GM21619 (cell line): ENCODE measurements around the gene TRPV5.

ENCODE experiments used
- ATAC-seq: cut with Tn5 transposase; IDR thresholded peaks from one replicate; pipeline ENCODE4 v1.9.1; 2021; ENCODE audit not compliant: unreplicated experiment

TRPV5 gene

DNA sequence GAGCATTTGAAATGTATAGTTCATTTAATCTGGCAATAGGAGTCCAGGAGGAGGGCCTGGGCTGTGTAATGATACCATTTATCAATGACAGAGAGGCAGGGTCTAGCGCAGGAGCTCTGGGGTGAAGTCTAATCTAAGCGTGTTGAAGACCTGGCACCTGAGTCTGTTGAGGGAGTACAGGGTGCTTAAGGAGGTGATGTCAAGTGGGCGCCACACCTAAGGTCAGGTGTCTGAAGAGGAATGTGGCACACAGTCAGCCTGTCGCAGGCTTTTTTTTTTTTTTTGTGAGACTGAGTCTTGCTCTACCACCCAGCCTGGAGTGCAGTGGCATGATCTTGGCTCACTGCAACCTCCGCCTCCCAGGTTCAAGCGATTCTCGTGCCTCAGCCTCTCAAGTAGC, 8.0 kb upstream of the TRPV5 start:
- ATAC-seq = no peak

DNA sequence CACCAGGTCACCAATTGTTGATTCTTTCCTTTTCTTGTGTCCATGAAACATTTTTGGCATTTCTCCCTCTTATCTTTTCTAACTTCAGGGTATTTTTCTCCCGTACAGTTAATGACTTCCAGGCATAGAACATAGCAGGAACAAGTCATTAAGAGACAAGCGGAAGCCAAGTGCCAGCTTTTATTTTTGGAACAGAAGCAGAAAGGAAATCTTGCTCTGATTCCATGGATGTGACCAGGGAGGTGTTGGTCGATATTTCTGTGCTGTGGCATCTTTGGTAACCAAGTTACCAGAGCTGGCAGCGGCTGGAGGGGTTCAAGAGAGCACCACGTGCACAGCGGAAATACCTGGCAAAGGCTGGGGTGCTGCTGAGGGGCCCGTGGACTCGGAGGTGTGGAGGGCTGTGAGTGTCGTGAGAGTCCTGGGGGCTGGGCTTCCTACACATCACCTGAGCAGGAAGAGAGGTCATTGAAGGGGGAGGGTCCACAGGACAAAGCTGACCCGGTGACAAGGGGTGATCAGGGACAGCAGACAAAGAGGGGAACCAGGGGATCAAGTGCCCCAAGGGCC, 7.5 kb upstream of the TRPV5 start:
- no peak for ATAC-seq

DNA sequence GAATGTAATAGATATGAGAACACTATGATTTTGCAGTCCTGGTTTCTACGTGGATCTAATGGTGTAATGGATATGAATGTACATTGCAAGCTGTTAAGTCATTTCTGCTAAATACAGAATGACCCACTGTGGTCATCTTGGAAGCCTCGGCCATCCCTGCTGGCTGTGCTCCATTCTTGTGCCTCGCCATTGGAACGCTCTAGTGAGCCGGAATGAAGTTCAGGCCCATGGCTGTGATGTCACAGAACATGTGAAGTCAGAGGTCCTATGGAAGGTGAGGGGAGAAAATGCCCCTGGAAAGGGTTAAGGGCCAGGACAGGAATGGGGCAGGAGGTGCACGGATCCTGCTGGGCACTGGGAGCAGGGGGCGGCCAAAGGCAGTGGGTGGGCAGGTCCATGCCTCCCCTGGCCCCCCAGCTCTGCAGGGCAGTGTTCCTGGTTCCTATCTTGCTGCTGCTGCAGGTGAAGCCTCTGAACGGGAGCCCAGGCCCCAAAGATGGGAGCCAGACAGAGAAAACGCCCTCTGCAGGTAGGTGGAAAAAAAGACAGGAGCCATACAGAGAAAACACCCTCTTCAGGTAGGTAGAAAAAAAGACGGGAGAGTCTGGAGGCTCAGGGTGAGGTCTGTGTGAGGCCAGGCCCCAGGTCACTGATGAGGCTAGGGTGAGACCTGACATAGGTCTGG, 5.8 kb upstream of the TRPV5 start, which contains the start of gene LLCFC1:
TSS of gene LLCFC1 (plus strand) at position 259 of the 685 bp plus-strand sequence. CDS start at position 397, 138 bp downstream.
- ATAC-seq = no peak

DNA sequence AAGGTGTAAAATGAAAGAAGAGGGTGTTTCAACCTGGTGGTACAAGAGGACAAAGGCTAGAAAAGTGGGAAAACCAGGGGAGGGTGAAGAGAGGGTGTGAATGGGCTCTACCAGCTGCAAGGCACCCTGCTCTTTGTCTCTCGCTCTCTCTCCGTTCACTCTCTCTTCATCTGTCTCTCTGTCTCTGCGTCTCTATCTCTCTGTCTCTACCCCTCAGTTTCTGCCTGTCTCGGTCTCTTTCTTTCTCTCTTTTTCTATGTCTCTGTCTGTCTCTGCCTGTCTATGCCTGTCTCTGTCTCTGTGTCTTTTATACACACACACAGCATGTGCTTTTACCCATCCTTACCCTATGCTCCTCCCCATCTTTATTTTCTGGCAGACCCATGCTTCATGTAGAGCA, 5.1 kb upstream of the TRPV5 start:
- no peak for ATAC-seq

DNA sequence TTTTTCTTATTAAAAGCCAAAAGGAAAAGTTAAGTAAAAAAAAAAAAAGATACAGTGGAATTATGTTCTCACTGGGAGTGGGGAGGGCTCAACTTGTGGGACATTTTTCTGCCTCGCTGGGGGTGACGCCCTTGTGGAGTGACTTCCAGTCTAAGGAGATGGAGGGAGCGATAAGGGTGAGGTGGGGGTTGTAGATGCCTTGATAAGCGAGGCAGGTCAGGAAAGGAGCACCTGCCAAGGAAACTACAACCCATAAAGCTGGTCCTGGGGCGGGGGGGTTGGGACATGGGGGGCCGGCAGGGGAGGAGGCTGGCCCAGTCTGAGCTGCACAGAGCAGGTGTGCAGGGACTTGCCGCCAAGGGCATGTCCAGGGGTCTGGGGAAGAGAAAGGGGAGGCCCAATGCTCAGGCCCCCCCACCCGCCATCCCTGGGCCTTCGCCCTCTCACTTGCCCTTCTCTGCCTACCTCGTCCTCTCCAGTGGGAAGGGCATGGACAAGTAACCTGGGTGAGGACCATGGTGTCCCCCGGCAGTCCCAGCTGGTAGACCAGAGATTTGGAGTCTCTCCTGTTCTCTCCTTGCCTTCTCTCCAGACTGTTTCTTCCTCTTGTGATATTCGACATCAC, 2.5 kb upstream of the TRPV5 start:
- no peak for ATAC-seq

DNA sequence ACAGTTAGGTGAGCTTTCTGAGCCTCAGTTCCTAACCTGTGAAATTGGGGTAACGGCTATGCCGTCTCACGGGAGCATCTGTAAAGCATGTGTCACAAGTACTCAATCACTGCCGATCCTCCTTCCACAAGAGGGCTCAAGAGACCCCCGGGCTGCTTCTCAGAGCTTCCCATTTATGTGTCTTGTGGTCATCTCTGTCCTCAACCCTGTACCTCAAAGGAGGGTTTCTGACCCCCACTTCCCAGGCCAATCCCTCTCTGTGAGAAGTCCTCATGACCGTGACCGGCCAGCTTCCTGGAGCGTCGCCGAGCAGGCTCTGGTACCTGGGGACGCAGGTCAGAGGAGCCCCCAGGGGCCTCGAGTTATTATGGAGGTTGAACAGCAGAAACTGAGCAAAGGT, 510 bp upstream of the TRPV5 start:
- ATAC-seq = no peak

DNA sequence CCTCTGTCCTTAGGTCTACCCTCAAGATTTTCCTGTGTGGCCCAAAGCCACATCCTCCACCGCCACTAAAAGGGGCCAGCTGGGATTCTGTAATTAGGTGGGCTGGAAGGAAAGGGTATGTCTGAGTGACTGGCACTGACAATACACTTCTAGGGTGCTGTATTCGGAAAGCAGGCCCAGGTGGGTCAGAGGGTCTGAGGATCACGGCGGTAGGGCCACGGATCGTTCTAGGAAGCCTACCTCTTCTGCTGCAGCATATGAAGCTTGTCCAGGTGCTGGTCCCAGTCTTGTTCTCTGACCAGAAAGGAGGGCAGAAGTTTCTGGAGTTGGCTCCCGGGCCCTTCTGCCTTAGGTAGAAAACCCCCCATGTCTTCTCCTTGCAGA, 462 bp downstream of the TRPV5 start:
- no peak for ATAC-seq

DNA sequence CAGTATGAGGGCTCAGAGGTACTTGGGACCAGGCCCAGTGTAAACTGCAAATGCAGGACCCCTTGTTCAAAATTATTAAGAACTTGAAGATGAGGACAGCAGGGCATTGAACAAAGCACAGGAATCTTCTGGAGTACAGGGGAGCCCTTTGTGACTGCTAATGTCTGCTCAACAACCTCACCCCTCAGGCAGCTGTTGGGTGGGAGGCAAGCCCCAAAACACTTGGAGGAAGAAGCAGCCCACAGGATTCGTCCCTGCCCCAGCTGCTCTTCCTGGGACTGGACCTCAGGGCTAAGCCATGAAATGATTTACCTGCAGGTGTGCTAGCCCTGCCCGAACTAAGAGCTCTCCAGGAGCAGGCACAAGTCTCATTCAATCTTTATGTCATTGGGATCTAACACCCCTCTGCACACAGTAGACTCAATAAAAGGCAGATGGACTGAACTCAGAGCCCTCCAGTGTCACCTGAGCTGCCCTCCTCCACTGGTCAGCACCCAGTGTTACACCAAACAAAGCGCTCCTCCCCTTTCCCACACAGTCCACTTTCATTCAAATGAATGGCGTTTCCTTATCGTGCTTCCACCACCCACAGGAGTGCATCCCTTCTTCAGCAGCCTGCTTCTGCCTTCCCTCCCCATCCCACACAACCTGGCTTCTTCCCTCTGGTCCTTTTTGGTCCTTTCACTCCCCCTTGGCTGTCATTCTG, 1.0 kb downstream of the TRPV5 start:
- ATAC-seq = no peak

DNA sequence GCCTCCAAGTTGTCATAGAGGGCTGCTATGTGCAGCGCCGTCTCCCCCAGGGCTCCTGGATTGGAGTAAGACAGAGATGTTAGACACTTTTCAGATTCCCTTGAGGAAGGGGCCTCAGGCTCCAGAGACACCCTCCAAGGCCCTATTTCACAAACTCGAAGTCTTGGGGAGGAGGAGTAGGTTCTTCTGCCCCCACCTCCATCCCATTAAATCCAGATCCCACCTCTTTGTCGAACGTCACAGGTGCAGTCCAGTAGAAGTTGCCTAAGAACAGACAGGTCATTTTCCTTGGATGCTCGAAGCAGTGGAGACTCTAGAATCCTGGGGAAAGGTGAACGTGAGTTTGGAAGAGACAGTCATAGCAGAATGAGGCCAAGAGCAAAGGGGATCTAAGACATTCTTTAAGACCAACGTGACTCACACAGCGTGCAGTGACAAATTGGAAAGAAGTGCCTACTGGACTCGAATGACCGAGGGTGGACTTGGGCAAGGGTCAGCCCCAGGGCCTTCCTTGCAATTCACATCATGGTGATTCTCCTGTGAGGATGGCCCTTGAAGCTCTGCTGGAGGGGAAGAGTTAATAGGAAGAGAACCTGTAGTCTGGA, 3.3 kb downstream of the TRPV5 start:
- no peak for ATAC-seq

DNA sequence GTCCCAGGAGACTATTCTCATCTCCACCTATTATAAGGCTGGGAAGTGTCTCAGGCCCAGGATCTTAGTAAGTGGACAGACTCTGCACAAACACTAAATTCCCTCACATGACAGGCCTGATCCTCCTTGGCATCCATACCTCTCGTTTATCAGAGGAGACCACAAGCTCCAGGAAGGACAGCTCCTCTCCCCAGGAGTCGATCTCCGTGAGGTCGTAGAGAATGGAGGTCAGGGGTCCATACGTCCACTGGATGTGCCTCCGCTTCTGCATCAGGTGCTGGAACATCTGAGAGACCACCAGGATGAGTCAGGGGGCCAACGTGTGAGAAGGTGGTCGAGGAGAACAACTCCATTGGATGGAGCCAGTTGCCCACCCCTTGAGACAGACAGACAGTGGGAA, 5.6 kb downstream of the TRPV5 start:
- ATAC-seq = no peak

DNA sequence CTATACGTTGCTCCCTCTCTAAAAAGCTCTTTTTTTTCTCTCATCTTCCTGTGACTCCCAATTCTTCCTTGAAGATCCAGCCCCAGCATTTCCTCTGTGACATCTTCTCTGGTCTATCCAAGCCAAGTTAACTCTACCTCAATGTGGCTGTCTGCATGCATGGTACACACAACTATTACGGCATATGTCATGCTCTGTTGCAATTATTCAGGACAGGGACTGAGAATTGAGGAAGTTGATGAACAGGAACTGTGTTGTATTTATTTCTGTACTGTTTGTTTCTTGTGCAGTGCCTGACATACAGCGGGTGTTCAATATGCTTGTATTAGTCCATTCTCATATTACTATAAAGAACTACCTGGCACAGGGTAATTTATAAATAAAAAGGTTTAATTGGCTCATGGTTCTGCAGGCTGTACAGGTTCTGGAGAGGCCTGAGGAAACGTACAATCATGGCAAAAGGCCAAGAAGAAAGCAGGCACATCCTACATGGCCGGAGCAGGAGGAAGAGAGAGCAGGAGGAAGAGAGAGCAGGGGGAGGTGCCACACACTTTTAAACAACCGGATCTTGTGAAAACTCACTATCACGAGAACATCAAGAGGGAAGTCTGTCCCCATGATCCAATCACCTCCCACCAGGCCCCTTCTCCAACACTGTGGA, 6.3 kb downstream of the TRPV5 start:
- ATAC-seq = no peak

DNA sequence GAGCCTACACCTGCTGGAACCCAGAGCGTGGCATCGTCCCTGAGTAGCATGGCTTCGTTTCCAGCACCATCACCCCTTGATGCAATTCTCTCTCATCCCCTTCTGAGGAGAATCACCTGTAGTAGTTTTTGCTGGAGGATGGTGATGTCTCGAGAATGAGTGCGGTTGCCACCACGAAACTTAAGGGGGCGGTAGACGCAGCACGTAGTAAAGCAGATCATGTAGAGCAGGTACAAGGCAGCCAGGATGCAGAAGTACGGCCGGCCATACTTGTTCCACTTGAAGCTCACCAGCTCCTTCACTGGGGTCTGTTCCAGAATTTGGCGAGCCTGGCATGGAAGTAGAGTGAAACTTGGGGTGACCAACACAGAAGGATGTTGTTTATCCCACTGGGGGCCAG, 8.1 kb downstream of the TRPV5 start:
- ATAC-seq = no peak

DNA sequence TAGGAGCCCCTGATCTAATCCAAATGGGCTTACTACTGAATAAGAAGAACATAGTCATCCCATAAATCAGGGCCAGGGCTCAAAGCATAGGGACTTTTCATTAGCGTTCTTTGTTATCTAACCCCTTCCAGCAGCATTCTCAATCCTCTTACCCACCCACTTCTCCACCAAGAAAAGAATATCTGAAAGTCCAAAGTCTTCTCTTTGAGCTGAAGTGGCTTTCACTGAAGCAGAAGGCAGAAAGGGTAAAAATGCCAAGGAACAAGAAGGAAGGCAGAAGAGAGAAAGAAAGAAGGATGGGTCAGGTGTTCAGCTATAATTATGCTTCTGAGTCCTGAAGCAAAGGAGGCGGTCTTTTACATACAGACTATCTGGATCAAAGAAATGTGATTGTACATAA, 10.2 kb downstream of the TRPV5 start:
- no peak for ATAC-seq

DNA sequence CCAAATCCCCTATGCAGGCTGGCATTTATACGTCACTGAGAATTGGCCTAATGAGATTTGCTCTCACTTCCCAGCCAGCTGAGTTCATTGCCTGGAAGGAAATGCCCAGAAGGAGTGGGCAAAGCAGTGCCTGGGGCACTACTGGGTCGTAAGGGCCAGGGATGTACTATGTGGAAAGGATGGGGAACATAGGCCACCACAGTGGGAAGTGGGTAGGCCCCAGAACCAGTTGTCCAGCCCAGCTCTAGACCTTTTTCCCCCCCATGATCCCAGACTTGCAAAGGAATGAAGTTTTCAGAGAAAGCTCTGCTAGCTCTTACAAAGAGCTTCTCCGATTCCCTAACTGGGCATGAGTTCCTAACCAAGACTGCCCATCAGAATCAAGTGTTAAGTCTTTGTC, 13.9 kb downstream of the TRPV5 start:
- ATAC-seq = no peak

DNA sequence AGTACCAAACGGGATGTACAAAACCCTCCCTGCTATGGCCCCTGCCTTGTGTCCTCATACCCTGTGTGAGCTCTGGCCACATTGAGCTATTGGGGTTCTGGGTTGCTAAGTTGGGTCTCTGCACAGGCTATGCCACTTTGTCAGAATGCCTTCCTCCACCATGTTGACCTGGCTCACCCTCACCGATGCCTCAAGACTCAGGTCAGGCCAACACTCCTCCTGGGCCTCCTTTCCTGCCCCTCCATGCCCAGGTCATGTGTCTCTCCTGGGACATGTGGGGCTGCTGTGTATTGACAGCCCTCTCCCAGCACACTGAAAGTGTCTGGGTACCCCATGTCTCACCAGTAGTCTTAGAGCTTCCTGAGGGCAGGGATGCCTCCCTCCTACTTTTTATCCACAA, 14.6 kb downstream of the TRPV5 start:
- ATAC-seq = no peak

DNA sequence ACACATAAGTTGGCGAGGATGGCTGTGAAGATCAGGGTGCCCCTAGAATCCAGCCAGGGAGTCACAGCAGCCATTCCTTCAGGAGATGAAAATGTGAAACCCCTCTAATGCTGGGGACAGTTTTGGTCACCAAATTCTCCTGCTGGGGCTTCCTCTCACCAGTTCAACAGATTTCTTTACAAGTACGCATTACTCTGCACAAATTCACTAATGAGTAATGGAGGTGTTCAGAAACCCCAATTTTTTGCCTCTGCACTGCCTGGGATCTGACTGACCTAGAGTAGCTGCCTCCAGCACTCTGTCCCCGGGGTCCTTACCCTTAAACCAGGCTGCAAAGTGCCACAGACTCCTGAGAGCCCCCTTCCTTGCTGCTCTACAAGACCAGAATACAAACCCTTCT, 16.1 kb downstream of the TRPV5 start:
- no peak for ATAC-seq

DNA sequence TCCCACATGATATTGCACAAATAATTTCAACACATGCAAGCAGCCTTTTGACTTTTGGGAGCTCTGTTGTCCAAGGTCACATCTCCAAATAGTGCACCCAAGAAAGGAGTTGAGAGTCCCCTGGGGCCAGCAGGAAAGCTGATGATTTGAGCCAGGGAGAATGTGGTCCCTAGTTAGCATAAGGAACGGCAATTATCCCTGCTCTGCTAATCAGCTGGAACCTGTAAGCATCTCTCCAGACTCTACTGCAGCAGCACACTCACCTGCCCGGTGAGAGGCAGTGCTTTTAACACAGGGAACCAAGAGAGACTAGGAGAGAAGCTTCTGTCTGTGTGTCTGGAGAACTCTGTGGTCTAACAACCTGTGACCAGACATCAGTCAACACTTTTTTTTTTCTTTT, 17.0 kb downstream of the TRPV5 start:
- no peak for ATAC-seq

DNA sequence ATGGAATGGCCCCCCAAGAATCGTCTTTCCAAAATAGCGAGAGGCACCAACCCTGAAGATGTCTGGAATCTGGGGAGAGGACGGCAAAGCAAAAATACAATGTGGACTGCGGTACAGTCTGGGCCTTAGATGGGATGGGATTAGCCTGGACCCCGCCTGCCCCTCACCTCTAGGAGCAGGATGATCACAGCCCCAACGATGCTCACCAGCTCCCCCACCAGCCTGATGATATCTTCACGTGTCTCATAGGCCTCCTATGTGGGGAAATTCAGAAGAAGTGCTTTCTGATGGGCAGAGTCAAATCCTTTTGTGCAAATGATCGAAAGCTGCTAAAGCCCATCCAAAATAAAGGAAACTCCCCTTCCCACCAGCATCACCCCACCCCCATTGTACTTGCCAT, 18.2 kb downstream of the TRPV5 start:
- ATAC-seq = no peak

DNA sequence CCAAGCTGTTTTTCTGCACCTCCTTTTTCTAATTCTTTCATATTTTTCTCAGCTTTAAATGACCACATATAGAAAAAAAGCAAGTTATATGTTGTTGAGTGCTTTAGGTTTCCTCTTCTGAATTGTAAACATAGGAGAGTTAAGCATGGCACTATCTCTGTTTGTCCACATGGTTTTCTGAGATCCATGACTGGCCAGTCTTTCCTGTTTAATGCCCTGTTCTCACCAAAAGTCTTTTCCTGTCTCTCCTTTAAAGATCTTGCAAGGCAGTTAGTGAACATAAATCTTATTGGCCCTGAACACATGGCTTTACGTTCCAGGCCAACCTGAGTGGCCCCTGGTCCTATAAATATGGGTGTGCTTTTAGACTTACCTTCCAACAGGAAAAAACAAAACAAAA, 19.4 kb downstream of the TRPV5 start:
- ATAC-seq = no peak

DNA sequence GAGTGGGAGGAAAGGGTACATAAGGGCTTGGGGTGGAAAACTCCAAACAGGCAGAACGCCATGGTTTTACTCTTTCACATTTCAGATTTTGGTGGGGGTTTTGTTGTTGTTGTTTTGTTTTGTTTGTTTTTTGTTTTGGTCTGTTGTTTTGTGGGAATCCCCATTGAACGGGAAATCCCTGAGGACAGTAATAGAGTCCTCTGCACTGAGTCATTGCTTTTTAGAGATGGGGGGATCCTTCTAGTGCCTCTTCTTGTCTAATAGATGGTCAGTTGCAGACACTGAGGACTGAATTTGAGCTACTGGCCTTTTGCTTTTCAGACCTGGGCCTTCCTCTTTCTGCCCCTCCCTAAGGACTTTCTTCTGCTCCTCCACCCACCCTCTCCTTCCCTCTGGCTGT, 20.0 kb downstream of the TRPV5 start:
- ATAC-seq = no peak

DNA sequence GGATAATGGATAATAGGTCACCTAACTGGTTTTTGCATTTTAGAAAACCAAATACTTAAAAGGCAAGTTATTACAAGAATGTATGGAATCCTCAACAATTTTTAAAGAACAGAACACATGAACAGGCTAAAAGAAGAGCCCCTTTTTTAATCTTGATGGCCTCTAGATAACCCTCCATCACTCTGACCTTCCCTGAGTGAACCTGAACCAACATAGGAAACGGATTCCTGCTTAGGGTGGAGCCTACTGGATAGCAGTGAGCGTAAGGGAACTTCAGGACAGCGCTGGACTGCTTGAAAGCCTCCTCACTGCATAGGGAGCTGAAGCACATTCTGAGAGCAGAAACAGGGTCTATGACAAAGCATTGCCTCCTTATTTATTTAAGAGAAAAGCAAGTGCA, 20.5 kb downstream of the TRPV5 start:
- ATAC-seq = no peak
